H9 (cell line): ENCODE data around the gene FGFR3. TPM values are rescaled to one million over a fixed set of nuclear protein-coding genes. Genes with fewer than 3 reads are reported as not detected.

ENCODE experiments used
- DNase-seq: peaks from one replicate; pipeline ENCODE4 v3.0.0-alpha.2; 2017
- H2AFZ ChIP-seq: one replicate; pipeline ENCODE4 v1.6.1; 2013; ENCODE audit warnings: mild to moderate bottlenecking, low read length, control low read depth, moderate library complexity
- H2AK5ac ChIP-seq: 2 replicates; pipeline ENCODE4 v1.6.1; 2013; ENCODE audit warnings: low read length, control low read depth, mixed read lengths; ENCODE audit not compliant: insufficient read length
- H2BK120ac ChIP-seq: one replicate; pipeline ENCODE4 v1.6.1; 2013; ENCODE audit warnings: low read depth, mild to moderate bottlenecking, low read length, control low read depth, inconsistent platforms; ENCODE audit not compliant: poor library complexity, severe bottlenecking
- H2BK12ac ChIP-seq: 2 replicates; pipeline ENCODE4 v1.6.1; 2013; ENCODE audit warnings: low read length, control low read depth, mixed read lengths, low read depth; ENCODE audit not compliant: insufficient read length
- H2BK15ac ChIP-seq: 2 replicates; pipeline ENCODE4 v1.6.1; 2013; ENCODE audit warnings: low read depth, low read length, control low read depth
- H2BK20ac ChIP-seq: one replicate; pipeline ENCODE4 v1.6.1; 2013; ENCODE audit warnings: low read depth, mild to moderate bottlenecking, low read length, control low read depth, inconsistent platforms; ENCODE audit not compliant: poor library complexity, severe bottlenecking
- H2BK5ac ChIP-seq: 2 replicates; pipeline ENCODE4 v1.6.1; 2013; ENCODE audit warnings: low read length, control low read depth, mixed read lengths; ENCODE audit not compliant: insufficient read length
- H3K14ac ChIP-seq: 2 replicates; pipeline ENCODE4 v1.6.1; 2013; ENCODE audit warnings: low read length, control low read depth; ENCODE audit not compliant: insufficient read depth
- H3K18ac ChIP-seq: 2 replicates; pipeline ENCODE4 v1.6.1; 2013; ENCODE audit warnings: low read depth, mild to moderate bottlenecking, mixed read lengths, low read length, control low read depth; ENCODE audit not compliant: insufficient read length
- H3K23ac ChIP-seq: 2 replicates; pipeline ENCODE4 v1.6.1; 2013; ENCODE audit warnings: low read length, control low read depth, mixed read lengths, low read depth; ENCODE audit not compliant: insufficient read length
- H3K23me2 ChIP-seq: 2 replicates; pipeline ENCODE4 v1.6.1; 2013; ENCODE audit warnings: low read depth, mild to moderate bottlenecking, mixed read lengths, low read length, control low read depth; ENCODE audit not compliant: insufficient read length, poor library complexity, severe bottlenecking
- H3K27ac ChIP-seq: 2 replicates; pipeline ENCODE4 v1.5.1; 2013; ENCODE audit warnings: low read length, control low read depth, mixed read lengths, low read depth; ENCODE audit not compliant: insufficient read length
- H3K27me3 ChIP-seq: 2 replicates; pipeline ENCODE4 v1.6.1; 2013; ENCODE audit warnings: low read length, control low read depth, inconsistent platforms; ENCODE audit not compliant: insufficient read depth
- H3K4ac ChIP-seq: 2 replicates; pipeline ENCODE4 v1.6.1; 2013; ENCODE audit warnings: low read depth, mild to moderate bottlenecking, control low read depth, inconsistent platforms, low read length, moderate library complexity
- H3K4me1 ChIP-seq: 2 replicates; pipeline ENCODE4 v1.6.1; 2013; ENCODE audit warnings: low read length, control low read depth, inconsistent platforms; ENCODE audit not compliant: insufficient read depth
- H3K4me2 ChIP-seq: 2 replicates; pipeline ENCODE4 v1.6.1; 2013; ENCODE audit warnings: low read length, control low read depth, mixed read lengths; ENCODE audit not compliant: insufficient read length, insufficient read depth
- H3K56ac ChIP-seq: 2 replicates; pipeline ENCODE4 v1.6.1; 2013; ENCODE audit warnings: low read depth, mild to moderate bottlenecking, mixed read lengths, low read length, control low read depth; ENCODE audit not compliant: insufficient read length
- H3K79me1 ChIP-seq: 2 replicates; pipeline ENCODE4 v1.6.1; 2013; ENCODE audit warnings: low read depth, mild to moderate bottlenecking, moderate library complexity, low read length, control low read depth, inconsistent platforms; ENCODE audit not compliant: insufficient read depth, poor library complexity, severe bottlenecking
- H3K79me2 ChIP-seq: 2 replicates; pipeline ENCODE4 v1.6.1; 2013; ENCODE audit warnings: low read length, control low read depth, inconsistent platforms; ENCODE audit not compliant: insufficient read depth
- H3K9ac ChIP-seq: 2 replicates; pipeline ENCODE4 v1.6.1; 2013; ENCODE audit warnings: low read length, control low read depth, mixed read lengths; ENCODE audit not compliant: insufficient read length; ENCODE audit errors: extremely low read depth
- H3K9me3 ChIP-seq: one replicate; pipeline ENCODE4 v1.6.1; 2013; ENCODE audit warnings: low read depth, low read length, inconsistent platforms; ENCODE audit not compliant: control insufficient read depth
- H3T11ph ChIP-seq: one replicate; pipeline ENCODE4 v1.6.1; 2013; ENCODE audit warnings: mild to moderate bottlenecking, low read length, control low read depth, inconsistent platforms
- H4K20me1 ChIP-seq: one replicate; pipeline ENCODE4 v1.6.1; 2013; ENCODE audit not compliant: control insufficient read depth, insufficient read length, insufficient read depth
- H4K5ac ChIP-seq: 2 replicates; pipeline ENCODE4 v1.6.1; 2013; ENCODE audit warnings: low read depth, mild to moderate bottlenecking, mixed read lengths, low read length, control low read depth; ENCODE audit not compliant: insufficient read length
- H4K8ac ChIP-seq: replicated peaks from 2 replicates; pipeline ENCODE4 v1.6.1; 2013; ENCODE audit warnings: low read length, control low read depth, mixed read lengths, low read depth; ENCODE audit not compliant: insufficient read length
- H4K91ac ChIP-seq: 2 replicates; pipeline ENCODE4 v1.6.1; 2013; ENCODE audit warnings: low read depth, mild to moderate bottlenecking, moderate library complexity, mixed read lengths, low read length, control low read depth; ENCODE audit not compliant: insufficient read length
- H3K27ac Mint-ChIP-seq, 3 experiments: 2 replicates in 2 of 3; 3 replicates in 1 of 3; pipeline ENCODE4 v1.8.0; 2020 to 2021; ENCODE audit warnings: mixed read lengths in 3 of 3, mild to moderate bottlenecking in 1 of 3, moderate library complexity in 1 of 3
- H3K27me3 Mint-ChIP-seq: 2 replicates; pipeline ENCODE4 v1.8.0; 2021; ENCODE audit warnings: low read depth, mild to moderate bottlenecking, moderate library complexity, mixed read lengths
- H3K36me3 Mint-ChIP-seq, 3 experiments: 2 replicates in 2 of 3; 3 replicates in 1 of 3; pipeline ENCODE4 v1.8.0; 2020 to 2021; ENCODE audit warnings: low read depth in 3 of 3, mixed read lengths in 3 of 3; ENCODE audit not compliant: insufficient read depth in 1 of 3
- H3K4me1 Mint-ChIP-seq, 2 experiments: 2 replicates each; pipeline ENCODE4 v1.8.0; 2020; ENCODE audit warnings: mixed read lengths in 2 of 2
- H3K4me3 Mint-ChIP-seq, 2 experiments: 2 replicates in 1 of 2; 3 replicates in 1 of 2; pipeline ENCODE4 v1.8.0; 2020 to 2021; ENCODE audit warnings: mild to moderate bottlenecking in 2 of 2, mixed read lengths in 2 of 2, moderate library complexity in 1 of 2
- H3K9me3 Mint-ChIP-seq, 2 experiments: 2 replicates in 1 of 2; 3 replicates in 1 of 2; pipeline ENCODE4 v1.8.0; 2020; ENCODE audit warnings: mild to moderate bottlenecking in 2 of 2, mixed read lengths in 2 of 2, moderate library complexity in 1 of 2
- WGBS: extraction: QIAGEN DNeasy Blood & Tissue Kit; methylation state at CpG from one replicate; pipeline ENCODE4 v1.1.7; 2013; ENCODE audit warnings: missing lambda C conversion rate, low lambda C conversion rate, mixed read lengths; ENCODE audit not compliant: insufficient read length; ENCODE audit errors: extremely low coverage; 5-methylcytosine and 5-hydroxymethylcytosine counted together
- total RNA-seq: library from RNA; stranded (reverse); gene quantifications from 2 replicates; pipeline ENCODE4 v1.2.1, GENCODE V29; 2021
- TF ChIP-seq, protein P1 (sequence below): fragments of 200-600 bp; sonication (generic); conservative IDR thresholded peaks from 3 replicates; pipeline ENCODE4 v1.8.0; 2021; ENCODE audit warnings: antibody characterized with exemption, mild to moderate bottlenecking

Gene FGFR3
- total RNA-seq, 1 experiment from 2014 or later: 75.7 TPM

DNA sequence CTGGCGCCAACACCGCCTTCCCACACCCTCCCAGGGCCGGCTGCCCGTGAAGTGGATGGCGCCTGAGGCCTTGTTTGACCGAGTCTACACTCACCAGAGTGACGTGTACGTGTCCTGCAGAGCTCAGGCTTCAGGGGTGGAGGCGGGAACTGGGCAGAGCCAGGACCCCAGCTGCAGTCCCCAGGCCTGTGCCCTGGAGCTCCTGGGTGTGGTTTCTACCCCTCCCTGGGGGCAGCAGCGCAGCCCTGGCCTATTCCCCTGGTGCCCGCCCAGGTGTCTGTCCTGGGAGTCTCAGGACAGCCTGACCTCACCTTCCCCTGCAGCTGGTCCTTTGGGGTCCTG, 13.1 kb downstream of the FGFR3 start:
- Histone ChIP-seq H2BK120ac (no peak overlapping the region), H3K9me3 (no peaks in the 10 kb centered on the region), H2AK5ac (no peak overlapping the region), H3K27ac (no peak overlapping the region), H3K4ac (no peak overlapping the region), H3K4me2 (no peak overlapping the region), H3K23ac (no peak overlapping the region), H4K20me1 (no peaks in the 10 kb centered on the region), H2BK15ac (no peak overlapping the region), H3K9ac (no peak overlapping the region), H2BK12ac (no peak overlapping the region), H4K8ac (no peak overlapping the region), H3K79me1 (no peaks in the 10 kb centered on the region), H3K4me1 (no peaks in the 10 kb centered on the region), H2AFZ (no peak overlapping the region), H2BK20ac (no peak overlapping the region), H3K14ac (no peak overlapping the region), H3K23me2 (no peaks in the 10 kb centered on the region), H3T11ph (no peak overlapping the region), H2BK5ac (no peak overlapping the region), H3K56ac (no peak overlapping the region), H3K18ac (no peak overlapping the region), H4K5ac (no peak overlapping the region), H3K27me3 (no peaks in the 10 kb centered on the region), H4K91ac (no peak overlapping the region), H3K79me2 (no peaks in the 10 kb centered on the region)
- Mint-ChIP-seq H3K9me3 (no peaks in the 10 kb centered on the region), H3K27me3 (no peaks in the 10 kb centered on the region), H3K4me3 (no peak overlapping the region), H3K36me3 (peaks cover 0 to 28% (median 26%) of the 10 kb centered on the region in 3 experiments; a peak in 4 of 7 replicates), H3K27ac (no peak overlapping the region), H3K4me1 (no peaks in the 10 kb centered on the region)
- DNase-seq: no peak
- no CpG with 5 or more reads among the region's 11 CpGs for WGBS
- TF ChIP-seq, protein P1, sequence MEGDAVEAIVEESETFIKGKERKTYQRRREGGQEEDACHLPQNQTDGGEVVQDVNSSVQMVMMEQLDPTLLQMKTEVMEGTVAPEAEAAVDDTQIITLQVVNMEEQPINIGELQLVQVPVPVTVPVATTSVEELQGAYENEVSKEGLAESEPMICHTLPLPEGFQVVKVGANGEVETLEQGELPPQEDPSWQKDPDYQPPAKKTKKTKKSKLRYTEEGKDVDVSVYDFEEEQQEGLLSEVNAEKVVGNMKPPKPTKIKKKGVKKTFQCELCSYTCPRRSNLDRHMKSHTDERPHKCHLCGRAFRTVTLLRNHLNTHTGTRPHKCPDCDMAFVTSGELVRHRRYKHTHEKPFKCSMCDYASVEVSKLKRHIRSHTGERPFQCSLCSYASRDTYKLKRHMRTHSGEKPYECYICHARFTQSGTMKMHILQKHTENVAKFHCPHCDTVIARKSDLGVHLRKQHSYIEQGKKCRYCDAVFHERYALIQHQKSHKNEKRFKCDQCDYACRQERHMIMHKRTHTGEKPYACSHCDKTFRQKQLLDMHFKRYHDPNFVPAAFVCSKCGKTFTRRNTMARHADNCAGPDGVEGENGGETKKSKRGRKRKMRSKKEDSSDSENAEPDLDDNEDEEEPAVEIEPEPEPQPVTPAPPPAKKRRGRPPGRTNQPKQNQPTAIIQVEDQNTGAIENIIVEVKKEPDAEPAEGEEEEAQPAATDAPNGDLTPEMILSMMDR: no peak
